GM19025 (cell line): ENCODE results near the gene ETV3.

ENCODE experiments used
- ATAC-seq: cut with Tn5 transposase; IDR thresholded peaks from one replicate; pipeline ENCODE4 v1.9.1; 2021; ENCODE audit warnings: mild to moderate bottlenecking, low read depth, moderate library complexity; ENCODE audit not compliant: unreplicated experiment

ETV3 gene

DNA sequence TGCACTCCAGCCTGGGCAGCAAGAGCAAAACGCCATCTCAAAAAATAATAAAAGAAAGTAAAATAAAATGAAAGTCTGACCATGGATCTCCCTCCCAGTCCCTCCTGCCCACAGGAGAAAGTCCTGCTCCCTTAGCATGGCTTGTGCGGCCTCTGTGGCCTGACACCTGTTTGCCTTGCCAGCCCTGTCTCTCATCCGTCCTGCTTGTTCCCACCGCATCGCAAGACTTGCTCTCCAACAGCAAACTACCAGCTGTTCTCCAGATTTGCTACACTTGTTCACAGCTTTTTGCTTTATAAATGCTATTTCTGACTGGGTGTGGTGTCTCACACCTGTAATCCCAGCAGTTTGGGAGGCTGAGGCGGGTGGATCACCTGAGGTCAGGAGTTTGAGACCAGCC, 41.3 kb downstream of the ETV3 start:
- ATAC-seq = no peak

DNA sequence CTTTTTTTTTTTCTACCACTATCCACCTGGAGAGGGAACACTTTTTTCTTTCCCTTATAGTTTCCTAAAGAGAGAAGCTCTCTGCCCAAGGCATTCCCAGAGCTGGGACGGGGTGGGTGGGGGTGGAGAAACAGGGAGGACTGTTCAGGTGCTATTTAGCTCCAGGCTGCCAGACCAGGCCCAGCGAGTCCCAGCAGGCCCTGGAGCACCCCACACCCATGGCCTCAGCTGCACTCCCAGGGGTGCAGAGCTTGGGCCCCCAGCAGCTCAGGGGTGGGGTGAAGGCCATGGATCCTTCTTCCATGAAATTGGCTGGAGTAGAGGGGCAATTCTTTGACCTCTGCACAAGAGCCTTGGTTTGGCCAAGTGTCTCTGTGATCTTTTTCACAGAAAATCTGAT, 42.6 kb downstream of the ETV3 start:
- ATAC-seq = no peak

DNA sequence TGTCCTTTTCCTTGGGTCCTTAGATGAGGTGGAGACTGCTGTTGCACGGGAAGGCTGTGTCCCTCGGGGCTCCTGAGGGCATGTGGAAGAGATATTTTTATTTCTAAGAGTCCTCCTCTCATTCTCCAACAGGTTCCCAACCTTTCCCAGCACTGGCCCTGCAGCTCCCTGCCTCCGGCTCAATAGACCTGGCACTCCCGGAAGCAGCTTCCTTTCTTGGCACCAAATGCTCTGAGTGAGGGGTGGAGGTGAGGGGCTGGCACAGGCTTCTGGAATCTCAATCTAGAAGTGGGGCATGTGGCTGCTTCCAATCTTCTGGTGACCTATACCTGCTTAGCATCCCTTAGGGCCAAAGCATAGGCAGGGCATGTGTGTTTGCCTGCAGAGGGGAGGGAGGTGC, 43.1 kb downstream of the ETV3 start:
- ATAC-seq = no peak

DNA sequence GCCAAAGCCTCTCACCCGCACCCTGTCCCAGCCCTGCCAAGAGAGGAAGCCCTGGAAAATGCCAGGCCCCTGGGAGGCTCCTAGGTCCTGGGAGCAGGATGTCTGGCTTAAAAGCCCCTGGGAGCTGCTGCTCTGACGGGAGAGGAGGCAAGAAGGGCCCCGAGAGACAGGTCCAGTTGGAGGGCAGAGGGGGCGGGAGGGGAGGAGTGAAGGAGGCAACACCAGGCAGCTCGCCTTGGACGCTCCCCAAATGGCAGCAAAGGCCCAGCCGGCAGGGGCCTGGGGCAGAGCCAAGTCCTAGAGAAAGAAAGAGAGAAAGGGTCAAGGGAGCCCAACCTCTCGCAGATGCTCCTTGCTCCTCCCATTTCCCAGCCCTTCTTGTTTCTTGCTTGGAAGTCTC, 45.4 kb downstream of the ETV3 start:
- ATAC-seq = no peak

DNA sequence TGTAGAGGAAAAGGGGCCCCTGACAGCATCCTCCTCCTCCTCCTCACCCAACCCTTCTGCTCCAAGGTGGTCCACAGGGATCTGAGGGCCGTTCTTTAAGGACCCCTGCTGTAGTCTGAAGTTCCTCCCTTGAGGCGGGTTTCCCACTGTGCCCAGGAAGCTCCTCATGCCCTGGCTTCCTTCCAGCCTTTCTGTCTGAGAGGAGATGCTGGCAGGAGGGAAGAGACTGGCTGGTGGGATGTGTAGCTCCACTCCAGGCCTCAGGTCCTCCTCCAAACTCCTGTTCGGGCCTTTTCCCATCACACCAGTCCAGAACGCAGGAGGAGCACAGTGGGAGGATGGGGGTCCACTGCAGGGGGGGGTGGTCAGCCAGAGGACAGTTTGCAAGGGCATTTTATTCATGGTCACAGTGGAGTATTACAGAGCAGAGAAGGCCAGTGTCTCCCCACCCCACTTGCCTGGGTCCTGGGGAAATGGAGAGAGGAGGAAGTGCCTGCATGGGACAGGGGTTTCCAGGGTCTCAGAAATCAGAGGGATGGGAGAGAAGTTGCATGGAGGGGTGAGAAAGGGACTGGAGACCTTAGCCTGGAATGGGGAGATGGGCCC, 46.4 kb downstream of the ETV3 start:
- ATAC-seq = no peak

DNA sequence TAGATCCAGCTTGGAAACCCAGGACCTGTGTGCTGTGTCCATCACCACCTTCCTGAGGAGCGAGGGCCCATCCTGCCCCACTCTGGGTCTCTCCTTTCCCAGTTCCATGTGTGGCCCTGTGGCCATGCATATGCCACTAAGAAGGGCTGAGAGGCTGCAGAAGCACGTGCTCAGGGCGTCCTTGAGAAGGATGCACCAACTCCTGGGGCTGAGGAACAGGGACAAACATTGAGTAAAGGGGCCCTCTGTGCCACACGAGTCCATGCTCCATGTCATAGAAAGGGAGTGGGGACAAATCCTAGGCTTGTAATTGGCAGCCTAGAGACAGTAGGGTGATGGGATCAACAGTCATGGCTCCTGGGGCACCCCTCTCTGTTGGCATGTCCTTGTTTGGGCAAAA, 47.0 kb downstream of the ETV3 start:
- no peak for ATAC-seq

DNA sequence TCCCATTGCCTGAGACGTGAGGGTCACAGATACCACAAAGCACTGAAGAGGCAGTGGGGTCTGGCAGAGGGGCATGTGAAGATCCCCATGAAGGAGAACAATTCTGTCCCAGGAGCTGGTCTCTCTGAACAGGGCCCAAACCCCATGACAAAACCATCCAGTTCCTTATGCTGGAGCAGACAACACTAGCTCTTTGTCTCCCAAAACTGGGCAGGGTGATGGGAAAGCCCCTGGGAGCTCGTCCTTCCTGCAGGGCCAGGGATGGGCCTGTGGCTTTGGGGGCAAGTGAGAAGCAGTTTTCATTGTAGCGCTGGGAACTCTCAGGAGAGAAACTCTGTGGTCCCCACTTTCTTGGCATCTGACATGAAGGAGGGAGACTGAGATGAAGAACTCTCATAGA, 47.4 kb downstream of the ETV3 start:
- ATAC-seq = no peak

DNA sequence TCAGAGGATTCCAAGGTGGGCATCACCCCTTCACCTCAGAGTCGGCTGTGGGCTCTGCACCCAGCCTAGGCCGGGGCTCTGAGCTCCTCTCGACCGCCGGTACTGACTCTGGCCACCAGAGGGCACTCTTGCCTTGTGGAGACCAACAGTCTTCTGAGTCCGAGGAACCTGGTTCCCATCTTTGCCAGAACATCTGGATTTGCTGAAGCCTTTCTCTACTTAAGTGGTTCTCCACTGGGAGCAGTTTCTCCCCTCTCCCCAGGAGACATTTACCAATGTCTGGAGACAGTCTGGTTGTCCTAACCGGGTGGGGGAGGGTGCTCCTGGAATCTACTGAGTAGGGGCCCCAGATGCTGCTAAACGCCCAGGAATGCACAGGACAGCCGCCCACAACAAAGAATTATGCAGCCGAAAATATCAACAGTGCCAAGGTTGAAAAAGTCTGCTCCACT, 48.0 kb downstream of the ETV3 start:
- no peak for ATAC-seq

DNA sequence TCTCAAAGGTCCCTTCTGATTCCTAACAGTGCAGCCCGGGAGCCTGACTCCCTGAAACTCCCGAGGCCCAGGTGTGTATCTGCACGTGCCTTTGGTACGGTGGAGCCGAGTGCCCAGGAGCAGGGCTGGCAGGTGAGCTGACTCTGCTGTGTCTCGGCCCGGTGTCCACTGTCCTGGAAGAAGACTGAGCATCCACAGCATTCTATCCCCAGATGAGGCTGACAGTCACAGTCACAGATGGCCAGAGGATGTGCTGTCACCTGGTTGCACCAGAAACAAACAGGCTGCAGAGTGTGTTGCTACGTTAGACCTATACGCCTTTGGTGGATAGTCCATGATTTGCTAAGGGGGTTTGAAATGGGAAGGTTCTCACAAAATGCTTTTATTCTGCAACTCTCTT, 48.4 kb downstream of the ETV3 start:
- no peak for ATAC-seq

DNA sequence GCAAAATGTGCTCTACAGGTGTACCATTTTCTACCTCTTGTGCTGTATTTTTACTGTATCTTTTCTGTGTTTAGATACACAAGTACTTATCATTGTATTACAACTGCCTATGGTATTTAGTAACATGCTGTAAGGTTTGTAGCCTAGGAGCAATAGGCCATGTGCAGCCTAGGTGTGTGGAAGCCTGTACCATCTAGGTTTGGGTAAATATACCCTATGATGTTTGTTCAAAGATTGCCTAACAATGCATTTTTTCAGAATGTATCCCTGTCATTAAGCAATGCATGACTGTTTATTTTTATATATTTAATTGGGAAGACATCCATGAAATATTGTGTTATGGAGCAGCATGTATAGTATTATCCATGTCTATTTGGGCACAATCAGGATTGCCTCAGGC, 49.6 kb downstream of the ETV3 start:
- no peak for ATAC-seq

DNA sequence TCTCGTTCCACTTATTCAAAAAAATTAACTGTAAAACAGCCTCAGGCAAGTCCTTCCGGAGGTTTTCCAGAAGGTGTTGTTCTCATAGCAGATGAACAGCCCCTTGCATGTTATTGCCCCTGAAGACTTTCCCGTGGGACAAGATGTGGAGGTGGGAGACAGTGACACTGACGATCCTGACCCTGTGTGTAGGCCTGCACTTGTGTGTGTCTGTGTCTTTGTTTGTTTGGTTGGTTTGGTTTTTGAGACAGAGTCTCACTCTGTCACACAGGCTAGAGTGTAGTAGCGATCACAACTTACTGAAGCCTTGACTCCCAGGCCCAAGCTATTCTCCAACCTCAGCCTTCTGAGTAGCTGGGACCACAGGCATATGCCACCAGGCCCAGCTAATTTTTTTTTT, 51.2 kb downstream of the ETV3 start:
- no peak for ATAC-seq

DNA sequence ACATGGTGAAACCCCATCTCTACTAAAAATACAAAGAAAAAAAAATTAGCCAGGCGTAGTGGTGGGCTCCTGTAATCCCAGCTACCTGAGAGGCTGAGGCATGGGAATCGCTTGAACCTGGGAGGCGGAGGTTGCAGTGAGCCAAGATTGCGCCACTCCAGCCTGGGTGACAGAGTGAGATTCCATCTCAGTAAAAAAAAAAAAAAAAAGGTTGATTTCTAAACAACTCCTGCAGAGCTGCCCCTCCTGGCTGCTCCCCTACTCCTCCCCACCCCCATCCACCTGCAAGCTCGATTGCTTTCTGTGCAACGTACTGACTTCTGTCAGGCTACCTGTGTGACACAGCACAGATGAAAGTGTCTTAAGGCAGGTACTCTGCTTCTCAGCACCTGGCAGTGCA, 51.9 kb downstream of the ETV3 start:
- ATAC-seq = no peak

DNA sequence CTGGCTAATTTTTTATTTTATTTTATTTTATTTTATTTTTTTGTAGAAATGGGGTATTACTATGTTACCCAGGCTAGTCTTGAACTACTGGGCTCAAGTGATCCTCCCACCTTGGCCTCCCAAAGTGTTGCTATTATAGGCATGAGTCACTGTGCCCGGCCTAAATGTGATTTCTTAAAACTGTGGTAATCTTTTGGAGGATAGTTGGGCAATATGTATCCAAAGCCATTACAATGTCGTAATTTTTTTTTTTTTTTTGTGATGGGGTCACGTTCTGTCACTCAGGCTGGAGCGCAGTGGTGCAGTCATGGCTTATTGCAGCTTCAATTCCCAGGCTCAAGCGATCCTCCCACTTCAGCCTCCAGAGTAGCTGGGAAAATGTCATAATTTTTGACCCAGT, 52.8 kb downstream of the ETV3 start:
- ATAC-seq = no peak

DNA sequence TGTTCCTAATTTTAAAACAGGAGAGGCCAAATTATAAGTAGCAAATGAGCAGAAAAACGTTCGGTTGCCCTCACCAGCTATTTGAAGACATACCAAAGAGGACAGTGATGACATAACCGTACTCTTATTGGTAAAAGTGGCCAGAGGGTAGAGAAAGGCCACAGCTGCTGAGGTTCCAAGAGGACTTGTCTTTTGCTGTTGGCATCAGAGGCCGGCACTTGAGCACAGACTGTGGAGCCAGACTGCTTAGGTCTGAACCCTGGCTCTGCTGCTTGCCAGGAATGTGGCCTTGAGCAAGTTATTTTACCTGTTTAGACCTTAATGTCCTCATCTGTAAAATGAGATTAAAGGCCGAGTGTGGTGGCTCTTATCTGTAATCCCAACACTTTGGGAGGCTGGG, 53.5 kb downstream of the ETV3 start:
- no peak for ATAC-seq

DNA sequence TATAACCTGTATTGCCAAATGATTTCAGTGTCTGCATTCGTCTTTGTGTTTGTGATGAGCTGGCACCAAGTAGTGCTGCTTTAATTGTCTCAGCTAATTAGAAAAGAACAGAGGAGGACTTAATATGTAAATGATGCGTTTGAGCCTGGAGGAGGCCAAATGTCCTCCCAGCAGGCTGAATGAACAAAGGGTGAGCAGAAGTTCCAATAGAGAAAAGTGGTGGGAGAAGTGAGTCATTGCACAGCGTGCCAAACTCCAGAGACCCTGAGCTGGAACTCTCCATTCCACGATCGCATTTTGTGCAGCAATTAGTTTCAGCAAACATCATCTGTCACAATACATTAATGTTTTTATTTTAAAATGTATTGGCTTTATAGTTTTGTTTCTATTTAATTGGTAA, 56.5 kb downstream of the ETV3 start:
- no peak for ATAC-seq

DNA sequence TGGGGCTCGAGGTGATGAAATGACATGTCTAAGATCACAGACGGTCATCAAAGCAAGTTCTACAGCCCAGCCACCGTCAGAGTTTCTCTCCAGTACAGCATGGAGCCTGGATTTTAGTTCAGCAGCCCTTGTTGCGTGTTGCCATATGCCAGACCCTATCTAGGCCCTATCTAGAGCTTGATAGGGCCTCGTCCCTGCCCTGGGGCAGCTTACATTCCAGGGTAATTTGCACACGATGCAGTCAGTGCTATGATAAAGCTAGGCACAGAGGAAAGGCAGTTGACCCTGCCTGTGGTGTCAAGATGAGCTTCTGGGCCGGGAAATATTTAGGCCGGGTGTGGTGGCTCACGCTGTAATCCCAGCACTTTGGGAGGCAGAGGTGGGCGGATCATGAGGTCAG, 57.5 kb downstream of the ETV3 start:
- no peak for ATAC-seq

DNA sequence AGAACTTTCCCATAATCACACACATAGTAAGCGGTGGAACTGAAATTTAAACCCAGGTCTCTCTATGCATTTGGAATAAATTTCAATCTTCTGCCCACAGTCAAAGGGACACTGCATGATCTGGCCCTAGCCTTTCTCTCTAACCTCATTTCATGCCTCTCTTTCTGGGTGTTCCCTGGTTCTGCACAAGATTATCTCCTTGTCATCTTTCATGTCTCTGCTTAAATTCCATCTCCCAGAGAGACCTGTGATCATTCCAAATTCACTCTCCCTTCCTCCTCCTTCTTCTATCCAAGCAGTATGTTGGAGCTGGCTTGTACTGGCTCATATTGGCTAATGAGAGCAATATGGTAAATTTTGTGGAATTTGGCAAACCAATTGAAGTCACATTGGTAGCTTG, 60.8 kb downstream of the ETV3 start:
- no peak for ATAC-seq

DNA sequence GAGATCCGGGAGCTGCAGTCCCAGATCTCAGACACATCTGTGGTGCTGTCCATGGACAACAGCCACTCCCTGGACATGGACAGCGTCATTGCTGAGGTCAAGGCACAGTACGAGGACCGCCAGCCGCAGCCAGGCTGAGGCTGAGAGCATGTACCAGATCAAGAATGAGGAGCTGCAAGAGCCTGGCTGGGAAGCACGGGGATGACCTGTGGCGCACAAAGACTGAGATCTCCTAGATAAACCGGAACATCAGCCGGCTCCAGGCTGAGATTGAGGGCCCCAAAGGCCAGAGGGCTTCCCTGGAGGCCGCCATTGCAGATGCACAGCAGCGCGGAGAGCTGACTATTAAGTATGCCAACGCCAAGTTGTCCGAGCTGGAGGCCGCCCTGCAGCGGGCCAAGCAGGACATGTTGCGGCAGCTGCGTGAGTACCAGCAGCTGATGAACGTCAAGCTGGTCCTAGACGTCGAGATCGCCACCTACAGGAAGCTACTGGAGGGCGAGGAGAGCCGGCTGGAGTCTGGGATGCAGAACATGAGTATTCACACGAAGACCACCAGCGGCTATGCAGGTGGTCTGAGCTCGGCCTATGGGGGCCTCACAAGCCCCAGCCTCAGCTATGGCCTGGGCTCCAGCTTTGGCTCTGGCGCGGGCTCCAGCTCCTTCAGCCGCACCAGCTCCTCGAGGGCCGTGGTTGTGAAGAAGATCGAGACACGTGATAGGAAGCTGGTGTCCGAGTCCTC, 64.1 kb downstream of the ETV3 start:
- no peak for ATAC-seq
